GM08714 (cell line): Measurements from ENCODE around the gene C2orf68.
"Not testable (repeated sequence)": the region's sequence is repeated elsewhere in the genome, so short reads cannot be mapped to it uniquely, and the experiment has no call there.

Source experiments
- H3K4me3 ChIP-seq: fragments of 200-500 bp; sonication (Bioruptor generic); 2 replicates; pipeline ENCODE4 v1.5.1; 2014; ENCODE audit warnings: mild to moderate bottlenecking, low read length, inconsistent platforms
- ZNF274 ChIP-seq: IDR thresholded peaks from 2 replicates; pipeline ENCODE4 v1.6.1; 2012; ENCODE audit warnings: mild to moderate bottlenecking, low read depth, low read length

The C2orf68 gene

GRCh38 chr2:85598594-85599340 lies 13.1 kb downstream of the C2orf68 start:
- TF ChIP-seq ZNF274, result no peak

GRCh38 chr2:85597241-85597640 lies 14.6 kb downstream of the C2orf68 start:
- no peak for TF ChIP-seq ZNF274
- no peak overlapping the region for H3K4me3 ChIP-seq

More at GRCh38 chr2:85598594-85599340, 13.1 kb downstream of the C2orf68 start:
- H3K4me3 ChIP-seq, result no peak overlapping the region

GRCh38 chr2:85596486-85597143 lies 15.3 kb downstream of the C2orf68 start:
- TF ChIP-seq ZNF274, result no peak
- H3K4me3 ChIP-seq, result peak overlapping the region; percentile 91

GRCh38 chr2:85596026-85596333 lies 15.9 kb downstream of the C2orf68 start:
- no peak for TF ChIP-seq ZNF274
- H3K4me3 ChIP-seq, result peak overlapping the region; percentile 91

GRCh38 chr2:85595301-85596025 lies 16.4 kb downstream of the C2orf68 start, which contains the start of gene RNF181:
RNF181 (plus strand) TSS chr2:85595745; CDS start chr2:85595764, 19 bp downstream.
- no peak for TF ChIP-seq ZNF274
- H3K4me3 ChIP-seq, result peak within 1 kb of the TSS; percentile 91

GRCh38 chr2:85594715-85595300 lies 17.1 kb downstream of the C2orf68 start:
- peak overlapping the region; percentile 69 for H3K4me3 ChIP-seq
- no peak for TF ChIP-seq ZNF274

- H3K4me3 ChIP-seq, result no peak overlapping the region
- TF ChIP-seq ZNF274, result no peak
Observed at GRCh38 chr2:85593023-85593422, 18.8 kb downstream of the C2orf68 start.

GRCh38 chr2:85592299-85592698 lies 19.6 kb downstream of the C2orf68 start:
- H3K4me3 ChIP-seq, result not testable (repeated sequence)

GRCh38 chr2:85591563-85591962 lies 20.3 kb downstream of the C2orf68 start:
- no peak for TF ChIP-seq ZNF274

GRCh38 chr2:85590950-85591349 lies 20.9 kb downstream of the C2orf68 start:
- TF ChIP-seq ZNF274, result no peak
- no peak overlapping the region for H3K4me3 ChIP-seq

More at GRCh38 chr2:85591563-85591962, 20.3 kb downstream of the C2orf68 start:
- no peak overlapping the region for H3K4me3 ChIP-seq

GRCh38 chr2:85589982-85590791 lies 21.7 kb downstream of the C2orf68 start:
- no peak overlapping the region for H3K4me3 ChIP-seq
- TF ChIP-seq ZNF274, result no peak

GRCh38 chr2:85589181-85589580 lies 22.7 kb downstream of the C2orf68 start:
- no peak overlapping the region for H3K4me3 ChIP-seq
- no peak for TF ChIP-seq ZNF274

GRCh38 chr2:85588645-85589044 lies 23.2 kb downstream of the C2orf68 start:
- no peak for TF ChIP-seq ZNF274
- no peak overlapping the region for H3K4me3 ChIP-seq

GRCh38 chr2:85588236-85588635 lies 23.6 kb downstream of the C2orf68 start:
- no peak for TF ChIP-seq ZNF274
- no peak overlapping the region for H3K4me3 ChIP-seq
